Measurements from ENCODE around the gene PEBP1.

DNA sequence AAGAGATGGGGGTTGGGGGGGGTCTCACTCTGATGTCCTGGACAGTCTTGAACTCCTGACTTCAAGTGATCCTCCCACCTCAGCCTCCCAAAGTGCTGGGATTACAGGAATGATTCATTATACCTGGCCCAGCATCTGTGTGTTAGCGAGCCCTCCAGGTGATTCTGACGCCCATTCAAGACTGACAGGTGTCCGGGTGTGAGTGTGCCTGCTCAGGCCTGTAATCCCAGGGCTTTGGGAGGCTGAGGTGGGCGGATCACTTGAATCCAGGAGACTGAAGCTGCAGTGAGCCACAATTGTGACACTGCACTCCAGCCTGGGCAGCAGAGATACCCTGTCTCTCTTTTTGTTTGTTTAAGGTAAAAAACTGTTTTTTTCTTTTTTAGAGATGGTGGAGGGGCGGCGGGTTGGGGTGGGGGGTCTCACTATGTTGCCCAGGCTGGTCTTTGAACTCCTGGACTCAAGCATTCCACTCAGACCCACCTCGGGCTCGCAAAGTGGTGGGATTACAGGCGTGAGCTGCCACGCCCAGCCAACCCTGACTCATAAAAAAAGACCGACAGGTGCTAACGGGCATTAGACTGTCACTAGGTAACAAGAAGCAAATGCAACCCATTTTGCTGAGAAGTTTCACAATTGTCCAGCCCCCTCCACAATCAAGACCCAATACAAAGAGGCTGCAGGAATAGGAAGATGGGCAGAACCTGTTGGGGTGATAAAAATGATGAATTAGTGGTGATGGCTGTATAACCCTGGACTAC is 36.8 kb upstream of the PEBP1 start:
- TF ChIP-seq, protein P1, sequence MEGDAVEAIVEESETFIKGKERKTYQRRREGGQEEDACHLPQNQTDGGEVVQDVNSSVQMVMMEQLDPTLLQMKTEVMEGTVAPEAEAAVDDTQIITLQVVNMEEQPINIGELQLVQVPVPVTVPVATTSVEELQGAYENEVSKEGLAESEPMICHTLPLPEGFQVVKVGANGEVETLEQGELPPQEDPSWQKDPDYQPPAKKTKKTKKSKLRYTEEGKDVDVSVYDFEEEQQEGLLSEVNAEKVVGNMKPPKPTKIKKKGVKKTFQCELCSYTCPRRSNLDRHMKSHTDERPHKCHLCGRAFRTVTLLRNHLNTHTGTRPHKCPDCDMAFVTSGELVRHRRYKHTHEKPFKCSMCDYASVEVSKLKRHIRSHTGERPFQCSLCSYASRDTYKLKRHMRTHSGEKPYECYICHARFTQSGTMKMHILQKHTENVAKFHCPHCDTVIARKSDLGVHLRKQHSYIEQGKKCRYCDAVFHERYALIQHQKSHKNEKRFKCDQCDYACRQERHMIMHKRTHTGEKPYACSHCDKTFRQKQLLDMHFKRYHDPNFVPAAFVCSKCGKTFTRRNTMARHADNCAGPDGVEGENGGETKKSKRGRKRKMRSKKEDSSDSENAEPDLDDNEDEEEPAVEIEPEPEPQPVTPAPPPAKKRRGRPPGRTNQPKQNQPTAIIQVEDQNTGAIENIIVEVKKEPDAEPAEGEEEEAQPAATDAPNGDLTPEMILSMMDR (conservative IDR thresholded peaks at IDR 0.05; ENCODE audit: low read depth, low read length) = no peak
- TF ChIP-seq POLR2A (IDR thresholded peaks at IDR 0.05; ENCODE audit: low read depth, low read length) = no peak
- TF ChIP-seq FOS (IDR thresholded peaks at IDR 0.05; ENCODE audit: low read depth, low read length) = no peak
- no peak for TF ChIP-seq RAD21 (IDR thresholded peaks at IDR 0.05; ENCODE audit: low read length)

All from IMR-90 (cell line).